HL-60 (cell line): ENCODE measurements around the gene MSGN1.

Source experiments
- CTCF ChIP-seq: IDR thresholded peaks from one replicate; pipeline ENCODE4 v1.5.1; 2011; ENCODE audit warnings: low read length, control low read depth, inconsistent platforms; ENCODE audit not compliant: insufficient read depth
- SPI1 ChIP-seq: IDR thresholded peaks from 2 replicates; pipeline ENCODE4 v1.6.1; 2012; ENCODE audit warnings: low read depth, mild to moderate bottlenecking, borderline replicate concordance

GRCh38 chr2:17813742-17814473 lies 2.4 kb upstream of the MSGN1 start:
- no peak for TF ChIP-seq CTCF
- no peak for TF ChIP-seq SPI1
